NCI-H146 treated with DMSO at 0.1 percent for 48 hours (cell line): Measurements from ENCODE around the gene PXYLP1.
A peak's percentile ranks its signal among the peaks of the same experiment; 100 is the strongest.

Experiments used
- DNase-seq: peaks from one replicate; lab custom pipeline; 2025; ENCODE audit not compliant: unreplicated experiment; lab: John Stamatoyannopoulos, UW

PXYLP1 gene

DNA sequence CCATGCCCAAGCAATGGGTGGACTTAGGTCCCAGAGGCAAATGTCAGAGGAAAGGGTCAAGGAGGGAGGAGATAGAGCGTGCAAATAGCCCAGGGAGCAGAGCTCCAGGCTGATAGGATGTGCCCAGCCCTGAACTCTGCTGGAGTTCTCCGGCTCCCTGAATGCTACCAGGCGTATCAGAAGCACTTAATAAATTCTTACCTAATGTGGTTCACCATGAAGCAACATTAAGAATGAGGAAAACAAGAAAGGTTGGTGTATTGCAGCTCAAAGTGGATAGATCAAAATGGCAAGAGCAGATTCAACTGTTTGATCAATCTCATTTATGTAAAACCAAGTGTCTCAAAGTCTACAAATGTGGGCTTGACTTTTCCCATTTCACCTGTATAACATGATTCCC is 38.3 kb downstream of the PXYLP1 start:
- no peak for DNase-seq

DNA sequence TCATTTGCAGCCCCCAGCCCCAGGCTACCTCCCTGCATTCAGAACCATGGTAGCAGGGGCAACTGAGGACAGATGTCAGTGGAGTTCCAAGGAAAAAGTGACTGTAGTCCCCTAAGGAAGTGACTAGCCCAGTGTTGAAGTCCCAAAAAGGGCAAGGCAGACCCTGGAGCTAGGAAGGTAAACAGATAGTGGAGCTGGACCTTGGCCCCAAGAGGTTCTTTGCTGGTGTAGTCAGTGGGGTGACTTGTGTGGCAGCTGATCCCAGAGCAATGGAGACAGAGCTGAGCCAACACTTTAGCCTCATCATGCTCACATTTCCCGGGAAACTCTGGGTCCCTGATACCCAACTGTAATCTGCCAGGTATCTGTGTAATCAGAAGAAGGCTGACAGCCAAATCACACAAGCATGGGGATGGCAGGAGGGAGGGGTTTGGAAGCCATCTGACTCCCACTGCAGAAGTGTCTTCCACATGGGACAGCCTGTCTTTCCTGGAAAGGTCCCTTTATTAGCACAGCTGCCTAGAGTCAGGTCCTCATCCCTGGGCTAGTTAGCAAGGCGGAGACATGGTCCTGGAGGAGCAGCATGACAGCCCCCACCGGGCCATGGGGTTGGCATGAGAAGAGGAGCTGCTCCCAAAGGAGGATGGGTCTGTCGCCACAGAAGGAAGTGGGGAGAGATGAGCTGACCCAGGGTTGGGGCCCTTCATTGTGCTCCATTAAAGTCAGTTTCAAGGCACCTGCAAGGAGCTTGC is 39.8 kb downstream of the PXYLP1 start:
- DNase-seq = no peak

DNA sequence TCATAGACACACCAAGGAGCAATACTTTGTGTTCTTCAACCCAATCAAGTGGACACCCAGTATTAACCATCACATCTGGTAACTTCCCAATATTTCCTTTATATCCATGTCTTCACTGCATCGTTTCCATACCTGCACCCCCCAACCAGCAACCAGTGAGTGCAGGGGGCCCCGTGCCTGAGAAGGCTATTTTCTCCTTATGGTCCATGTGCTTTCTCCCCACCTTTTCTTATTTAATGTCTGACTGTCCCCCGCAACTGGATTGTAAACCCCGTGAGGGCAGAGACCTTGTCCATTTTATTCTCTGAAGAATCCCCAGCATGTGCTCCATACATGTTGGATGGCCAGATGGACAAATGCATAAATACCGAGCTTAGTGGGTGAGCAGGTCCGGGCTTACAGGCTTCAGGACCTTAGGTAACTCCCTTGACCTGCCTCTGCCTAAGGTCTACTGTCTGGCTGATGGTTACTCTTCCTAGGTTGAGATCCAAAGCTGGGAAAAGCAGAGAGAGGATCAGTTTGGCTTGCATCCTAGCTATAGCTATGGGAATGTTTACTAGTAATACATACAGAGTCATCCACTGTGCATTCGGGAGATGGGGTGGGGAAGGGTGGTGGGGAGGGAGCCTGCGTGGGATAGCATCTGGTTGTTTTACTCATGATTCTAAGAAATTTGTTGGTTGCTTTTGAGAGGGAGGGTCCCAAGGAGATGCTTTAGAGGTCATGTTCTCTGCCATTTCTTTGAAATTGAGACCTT is 41.5 kb downstream of the PXYLP1 start:
- no peak for DNase-seq

DNA sequence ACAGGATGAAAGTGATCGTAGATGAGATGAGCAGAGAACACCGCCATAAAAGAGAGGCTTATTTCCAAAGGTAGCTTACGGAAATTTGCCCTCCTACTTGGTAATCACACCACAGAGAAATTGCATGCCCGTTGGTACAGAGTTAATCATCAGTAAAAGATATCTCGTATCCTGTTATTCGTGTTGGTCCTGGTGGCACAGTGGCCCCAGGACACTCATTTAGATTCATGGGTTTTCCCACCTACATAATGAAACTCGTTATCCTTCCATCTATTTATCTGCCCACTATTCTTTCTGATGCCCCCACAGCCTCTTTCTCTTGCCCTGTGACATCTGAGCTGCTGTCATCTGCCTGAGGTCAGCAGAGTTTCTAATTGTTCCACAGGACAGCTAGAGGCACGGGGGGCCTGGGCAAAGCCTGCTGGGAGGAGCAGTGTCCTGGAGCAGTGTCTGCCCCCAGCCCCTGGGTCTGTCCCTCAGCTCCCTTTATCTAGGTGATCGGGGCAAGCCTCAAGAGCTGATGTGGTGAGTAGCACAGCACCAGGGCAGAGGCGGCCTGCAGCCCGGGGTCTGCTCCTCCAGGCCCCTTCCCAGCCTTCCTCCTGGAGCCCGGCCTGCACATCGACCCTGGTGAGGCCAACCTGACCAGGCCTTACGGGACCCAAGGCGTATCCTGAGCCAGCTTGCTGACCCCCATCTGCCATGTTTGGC is 42.2 kb downstream of the PXYLP1 start:
- no peak for DNase-seq

DNA sequence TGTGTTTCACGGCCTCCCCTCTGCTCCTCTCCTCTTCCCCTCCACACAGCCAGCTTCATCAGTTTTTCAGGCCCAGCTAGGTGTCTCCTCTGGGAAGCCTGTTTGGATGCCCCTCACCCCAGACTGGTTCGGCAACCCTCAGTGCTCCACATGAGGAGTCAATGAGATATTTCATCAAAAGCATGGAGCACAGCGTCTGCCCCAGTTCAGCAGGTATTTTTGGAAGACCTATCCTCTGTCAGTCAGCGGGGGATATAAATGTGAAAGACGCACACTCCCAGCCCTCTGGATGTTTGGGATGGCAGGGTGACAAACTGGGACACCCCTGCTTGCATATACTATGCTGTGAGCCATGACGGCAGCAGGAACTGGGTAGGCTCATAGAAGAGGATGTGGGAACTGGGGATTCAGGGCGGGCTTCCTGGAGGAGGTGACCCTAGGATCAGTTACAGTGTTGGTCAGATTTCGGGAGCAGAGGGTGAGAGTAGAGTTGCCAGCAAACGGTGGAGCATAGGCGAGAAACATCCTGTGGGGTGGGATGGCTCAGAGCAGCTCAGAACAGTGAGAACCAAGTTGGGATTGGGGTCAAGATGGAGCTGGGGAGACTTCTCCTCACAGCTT is 42.9 kb downstream of the PXYLP1 start:
- no peak for DNase-seq

DNA sequence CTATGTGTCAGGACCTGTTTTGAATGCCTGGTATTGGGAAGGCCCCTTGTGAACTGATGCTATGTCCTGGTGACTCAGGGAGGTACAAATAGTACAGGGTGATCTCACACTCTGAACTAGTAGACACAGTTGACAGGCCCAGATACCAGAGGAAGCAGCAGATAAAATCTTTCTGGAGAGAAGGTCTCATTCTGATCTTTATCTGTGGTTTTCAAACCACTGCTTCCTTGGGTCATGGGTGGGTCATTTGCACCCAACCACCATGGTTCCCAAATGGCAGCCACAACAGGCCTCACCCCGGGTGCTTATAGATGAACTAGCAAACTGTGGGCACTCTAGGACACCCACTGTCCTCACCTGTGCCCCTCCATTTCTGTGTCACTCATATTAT is 43.4 kb downstream of the PXYLP1 start:
- no peak for DNase-seq

DNA sequence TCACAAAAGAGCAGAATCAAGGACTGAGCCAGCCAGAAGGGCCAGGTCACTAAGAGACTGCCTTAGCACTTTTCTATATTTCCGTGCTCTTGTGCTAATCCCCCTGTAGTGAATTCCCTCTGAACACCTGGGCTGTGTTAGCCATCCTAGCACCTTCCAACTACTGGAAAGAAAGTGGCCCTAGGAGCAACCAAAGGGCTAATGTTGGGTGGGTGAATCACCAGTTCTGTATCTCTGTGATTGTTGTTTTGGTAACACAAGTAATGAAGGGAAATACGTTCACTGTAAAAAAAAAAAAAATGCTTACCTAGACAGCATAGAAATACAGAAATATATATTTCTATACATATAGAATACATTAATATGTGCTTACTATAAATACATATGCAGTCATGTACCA is 43.9 kb downstream of the PXYLP1 start:
- no peak for DNase-seq

DNA sequence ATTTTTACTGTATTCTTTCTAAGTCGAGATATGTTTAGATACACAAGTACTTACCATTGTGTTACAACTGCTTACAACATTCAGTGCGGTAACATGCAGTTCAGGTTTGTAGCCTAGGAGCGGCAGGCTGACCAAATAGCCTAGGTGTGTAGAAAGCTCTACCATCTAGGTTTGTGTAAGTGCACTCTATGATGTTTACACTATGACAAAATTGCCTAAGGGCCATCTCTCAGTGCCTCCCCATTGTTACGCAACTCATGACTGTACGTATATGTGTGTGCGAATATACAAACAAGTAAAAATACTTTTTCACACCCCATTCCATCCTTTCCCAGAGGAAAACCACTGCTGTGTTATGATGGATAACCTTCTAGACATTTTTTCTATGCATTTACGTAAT is 44.3 kb downstream of the PXYLP1 start:
- DNase-seq = no peak

DNA sequence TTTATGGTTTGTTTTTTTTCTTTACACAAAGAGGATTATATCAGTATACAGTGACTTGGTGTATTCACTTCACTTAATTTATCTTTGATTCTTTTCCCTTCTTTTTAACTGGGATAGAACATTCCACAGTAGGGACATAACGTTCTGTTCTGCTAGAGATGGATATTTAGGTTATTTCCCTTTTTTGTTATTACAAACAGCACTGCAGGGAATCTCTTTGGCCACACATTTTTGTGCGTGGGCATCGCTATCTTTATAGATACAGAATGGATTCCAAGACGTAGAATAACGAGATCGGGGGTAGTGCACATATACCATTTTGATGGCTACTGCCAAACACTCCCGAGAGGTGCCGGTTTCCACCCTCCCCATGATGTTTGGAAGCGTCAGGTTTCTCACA is 44.8 kb downstream of the PXYLP1 start:
- no peak for DNase-seq

DNA sequence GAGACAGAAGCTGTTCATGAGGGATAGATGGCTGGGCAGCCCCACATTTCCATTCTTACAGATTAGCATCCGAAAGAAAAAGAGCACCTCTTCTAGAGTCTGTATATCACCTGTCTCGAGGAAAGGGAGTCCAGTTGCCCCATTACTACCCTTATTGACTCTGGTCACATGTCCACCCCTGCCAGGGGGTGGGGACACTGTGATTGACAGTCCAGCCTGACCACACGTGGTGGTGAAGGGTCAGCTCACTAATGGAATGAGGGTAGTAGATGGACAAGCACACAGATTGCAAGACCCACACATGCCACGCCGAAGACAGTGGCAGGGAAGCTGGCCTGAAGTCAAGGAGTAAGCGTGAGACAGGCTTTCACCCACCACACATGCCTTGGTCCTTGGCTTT is 45.8 kb downstream of the PXYLP1 start:
- DNase-seq = no peak

DNA sequence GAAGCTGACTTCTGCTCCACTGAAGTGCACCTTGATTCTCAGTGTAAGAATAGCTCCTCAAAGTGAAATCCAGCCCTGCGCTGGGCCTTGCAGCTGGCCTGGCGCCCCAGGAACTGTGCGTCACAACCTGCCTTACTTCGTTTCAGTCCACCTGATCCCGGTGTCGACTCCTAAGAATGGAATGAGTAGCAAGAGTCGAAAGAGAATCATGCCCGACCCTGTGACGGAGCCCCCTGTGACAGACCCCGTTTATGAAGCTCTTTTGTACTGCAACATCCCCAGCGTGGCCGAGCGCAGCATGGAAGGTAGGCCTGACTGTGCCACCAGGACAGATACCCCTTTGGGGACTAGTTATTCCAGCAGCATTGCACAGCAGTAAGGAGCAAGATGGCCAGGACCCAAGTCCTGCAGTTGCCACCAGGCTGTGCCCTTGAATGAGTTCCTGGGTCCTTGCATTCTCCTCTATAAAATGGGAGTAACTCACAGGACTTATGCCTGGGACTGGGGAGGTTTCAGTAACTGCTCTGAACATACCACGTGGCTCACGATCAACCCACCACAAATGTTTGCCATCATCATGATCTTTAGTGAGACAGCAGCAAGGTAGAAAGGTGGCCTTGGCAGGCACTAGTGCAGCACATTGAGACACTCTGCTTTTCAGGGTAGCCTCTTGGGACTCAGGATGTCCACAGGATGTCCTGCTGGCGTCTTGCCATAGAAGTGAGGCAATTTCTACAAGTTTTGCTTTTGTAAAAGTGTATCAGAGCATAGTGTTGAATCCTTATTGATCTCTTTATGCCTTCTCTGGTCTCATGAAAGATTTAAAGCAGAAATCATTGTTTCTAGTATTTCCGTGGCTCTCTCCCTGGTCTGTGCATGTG is 46.8 kb downstream of the PXYLP1 start:
- no peak for DNase-seq

DNA sequence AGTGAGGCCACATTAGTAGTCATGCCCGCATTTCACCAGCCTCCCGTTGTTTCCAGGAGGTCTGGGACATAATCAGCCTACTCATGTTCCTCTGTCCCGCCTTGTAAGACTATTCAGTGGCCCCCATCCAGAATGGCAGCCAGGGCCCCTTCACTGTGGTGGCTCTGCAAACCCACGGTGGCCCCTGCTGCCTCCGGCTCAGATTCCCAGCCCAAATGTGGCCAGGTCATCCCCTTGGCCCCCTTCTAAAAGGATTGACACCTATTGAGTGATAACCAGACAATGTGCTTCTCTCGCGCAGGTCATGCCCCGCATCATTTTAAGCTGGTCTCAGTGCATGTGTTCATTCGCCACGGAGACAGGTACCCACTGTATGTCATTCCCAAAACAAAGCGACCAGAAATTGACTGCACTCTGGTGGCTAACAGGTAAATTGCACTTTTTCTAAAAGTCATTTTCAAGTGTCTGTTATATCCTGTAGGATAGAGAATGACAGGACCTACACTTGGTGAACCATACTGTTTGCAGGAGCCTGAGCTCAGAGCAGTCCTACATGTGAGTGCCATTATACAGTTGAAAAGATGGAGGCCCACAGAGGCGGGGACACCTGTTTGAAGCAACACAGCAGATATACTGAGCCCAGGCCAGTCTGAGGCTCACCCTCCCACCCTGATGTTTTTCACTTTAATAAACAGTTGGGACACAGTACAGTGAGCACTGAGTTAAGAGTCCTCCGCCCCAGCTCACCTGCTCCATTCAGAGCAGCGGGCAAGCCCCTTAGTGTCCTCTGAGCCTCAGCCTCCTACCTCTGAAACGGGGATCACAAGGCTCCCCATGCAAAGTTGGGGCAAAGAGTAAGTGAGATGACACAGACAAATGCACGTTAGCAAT is 47.7 kb downstream of the PXYLP1 start:
- DNase-seq = no peak

DNA sequence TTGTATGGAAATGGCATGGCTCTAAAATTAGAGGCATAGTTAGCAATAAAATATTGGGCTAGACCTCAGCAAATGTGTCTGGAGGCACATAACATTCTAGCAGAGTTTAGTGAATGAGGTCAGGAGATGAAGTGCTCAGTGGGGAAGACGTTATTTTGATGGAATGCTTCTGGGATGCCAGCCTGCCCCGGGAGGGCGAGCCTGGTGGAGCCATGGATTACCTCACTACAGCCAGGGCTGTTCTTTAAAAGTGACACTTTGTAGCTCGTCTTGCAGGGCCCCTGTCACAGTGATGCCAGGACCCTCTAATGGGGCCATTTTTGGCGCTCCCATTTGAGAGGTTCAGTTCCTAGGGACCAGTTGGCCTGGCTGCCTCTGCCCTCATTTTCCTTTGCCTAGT is 48.5 kb downstream of the PXYLP1 start:
- no peak for DNase-seq

DNA sequence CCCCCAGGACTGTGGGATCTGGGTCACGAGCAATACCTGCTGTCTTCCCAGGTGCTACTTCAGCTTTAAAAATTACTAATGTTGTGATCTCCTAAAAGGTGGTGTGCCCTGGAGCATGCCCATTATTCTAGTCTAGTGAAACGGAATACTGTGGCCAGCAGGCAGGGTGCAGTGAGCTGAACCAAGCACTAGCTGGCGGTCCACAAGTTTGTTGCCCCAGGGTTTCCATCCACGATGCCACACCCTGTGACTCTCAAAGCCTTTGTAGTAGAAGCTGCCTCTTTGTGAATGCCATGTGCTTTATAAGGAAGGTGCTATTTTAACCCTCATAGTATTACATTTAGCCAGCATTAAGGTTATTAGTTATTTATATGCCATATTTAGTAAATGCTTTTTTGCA is 49.1 kb downstream of the PXYLP1 start:
- DNase-seq = no peak

DNA sequence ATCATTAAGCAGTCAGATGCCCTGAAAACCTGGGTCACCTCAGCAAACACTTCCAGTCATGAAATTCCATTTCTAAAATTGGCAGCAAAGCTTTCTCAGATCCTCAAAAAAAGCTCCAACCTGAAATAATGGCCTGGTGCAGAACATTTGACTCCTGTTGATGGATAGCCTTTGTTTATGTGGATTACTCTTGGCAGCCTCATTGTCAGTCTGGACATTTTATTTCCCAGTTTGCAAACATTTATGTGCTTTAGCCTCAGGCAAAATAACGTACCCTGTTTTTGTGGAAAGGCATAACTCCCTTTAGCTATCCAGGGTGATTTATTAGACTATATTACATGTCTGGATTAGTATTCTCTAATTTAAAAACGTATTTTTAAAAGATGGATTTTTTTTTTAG is 53.9 kb downstream of the PXYLP1 start:
- DNase-seq = peak; percentile 29

DNA sequence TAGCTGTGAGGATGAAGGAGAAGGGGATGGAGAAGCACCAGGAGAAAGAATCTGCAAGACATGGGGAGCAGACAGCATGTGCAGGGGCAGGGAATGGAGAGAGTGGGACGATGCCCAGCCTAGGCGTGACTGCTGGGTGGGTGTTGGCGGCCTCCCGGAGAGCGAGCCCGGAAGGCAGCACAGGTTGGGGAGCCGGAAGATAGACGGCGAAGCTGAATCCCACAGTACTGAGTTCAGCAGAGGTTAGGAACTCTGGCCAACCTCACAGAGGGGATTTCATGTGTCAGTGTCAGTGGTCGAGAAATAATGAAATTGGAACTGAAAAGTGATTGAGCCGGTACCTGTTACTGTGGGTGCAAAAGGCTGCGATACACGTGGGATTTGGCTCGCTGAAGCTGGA is 55.2 kb downstream of the PXYLP1 start:
- no peak for DNase-seq

DNA sequence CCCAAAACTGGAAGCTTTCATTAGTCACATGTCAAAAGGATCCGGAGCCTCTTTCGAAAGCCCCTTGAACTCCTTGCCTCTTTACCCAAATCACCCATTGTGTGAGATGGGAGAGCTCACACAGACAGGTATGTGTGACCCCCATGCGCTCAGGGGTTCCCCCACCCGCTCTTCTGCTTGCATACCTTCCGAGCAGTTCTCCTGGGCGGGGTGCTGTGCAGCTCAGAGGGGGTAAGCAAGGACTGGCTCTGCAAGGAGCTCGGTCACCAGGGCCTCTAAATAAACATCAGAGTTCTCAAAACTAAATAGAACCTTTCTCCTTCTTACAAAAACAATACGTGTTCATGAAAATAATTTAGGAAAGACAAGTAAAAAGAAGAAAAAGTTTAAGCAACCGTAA is 55.7 kb downstream of the PXYLP1 start:
- no peak for DNase-seq

DNA sequence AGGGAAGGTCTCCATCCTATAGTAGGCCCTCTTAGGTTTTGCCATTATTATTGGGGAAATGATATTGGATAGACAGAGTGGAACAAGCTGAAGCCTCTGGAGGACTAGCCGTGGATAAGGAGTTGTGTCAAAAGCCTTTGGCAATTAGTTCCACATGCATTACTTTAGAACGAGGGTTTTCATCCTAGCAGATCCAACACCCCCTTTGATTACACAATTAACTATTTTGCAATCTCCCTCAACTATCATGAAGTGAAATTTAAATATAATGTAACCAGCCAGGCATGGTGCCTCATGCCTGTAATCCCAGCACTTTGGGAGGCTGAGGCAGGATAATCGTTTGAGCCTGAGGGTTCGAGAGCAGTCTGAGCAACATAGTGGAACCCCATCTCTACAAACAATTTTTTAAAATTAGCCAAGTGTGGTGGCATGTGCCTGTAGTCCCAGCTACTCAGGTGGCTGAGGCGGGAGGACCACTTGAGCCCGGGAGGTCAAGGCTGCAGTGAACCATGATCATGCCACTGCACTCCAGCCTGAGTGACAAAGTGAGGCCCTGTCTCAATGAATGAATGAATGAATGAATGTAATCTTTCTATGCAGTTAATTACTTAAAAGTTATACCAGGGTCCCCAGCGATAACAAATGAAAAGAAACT is 56.8 kb downstream of the PXYLP1 start:
- DNase-seq = no peak

DNA sequence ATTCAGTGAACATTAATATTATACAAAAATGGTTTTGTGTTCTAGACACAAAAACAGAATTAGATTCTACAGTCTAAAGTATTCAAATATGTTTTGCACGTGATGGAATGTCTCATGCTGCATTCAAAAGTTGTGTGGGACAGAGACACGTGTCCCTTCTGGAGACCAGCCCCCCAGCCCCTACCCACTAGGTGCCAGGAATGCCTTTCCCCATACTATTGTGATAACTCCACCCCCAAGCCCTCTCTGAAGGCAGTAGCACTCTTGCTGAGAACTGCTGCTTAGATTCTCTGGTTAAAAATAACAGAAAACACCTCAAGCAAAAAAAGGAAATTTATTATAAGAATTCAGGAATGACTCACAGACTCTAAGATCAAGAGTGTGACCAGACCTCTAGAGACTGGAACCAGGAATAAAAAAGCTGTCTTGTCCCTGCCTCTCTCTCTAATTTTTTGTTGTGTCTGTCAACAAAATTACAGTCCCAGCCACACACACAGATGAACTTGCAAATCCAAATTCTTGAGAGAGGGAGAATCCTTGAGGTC is 57.7 kb downstream of the PXYLP1 start:
- no peak for DNase-seq
